Measurements from ENCODE around the gene PCYOX1L.

Gene PCYOX1L

DNA sequence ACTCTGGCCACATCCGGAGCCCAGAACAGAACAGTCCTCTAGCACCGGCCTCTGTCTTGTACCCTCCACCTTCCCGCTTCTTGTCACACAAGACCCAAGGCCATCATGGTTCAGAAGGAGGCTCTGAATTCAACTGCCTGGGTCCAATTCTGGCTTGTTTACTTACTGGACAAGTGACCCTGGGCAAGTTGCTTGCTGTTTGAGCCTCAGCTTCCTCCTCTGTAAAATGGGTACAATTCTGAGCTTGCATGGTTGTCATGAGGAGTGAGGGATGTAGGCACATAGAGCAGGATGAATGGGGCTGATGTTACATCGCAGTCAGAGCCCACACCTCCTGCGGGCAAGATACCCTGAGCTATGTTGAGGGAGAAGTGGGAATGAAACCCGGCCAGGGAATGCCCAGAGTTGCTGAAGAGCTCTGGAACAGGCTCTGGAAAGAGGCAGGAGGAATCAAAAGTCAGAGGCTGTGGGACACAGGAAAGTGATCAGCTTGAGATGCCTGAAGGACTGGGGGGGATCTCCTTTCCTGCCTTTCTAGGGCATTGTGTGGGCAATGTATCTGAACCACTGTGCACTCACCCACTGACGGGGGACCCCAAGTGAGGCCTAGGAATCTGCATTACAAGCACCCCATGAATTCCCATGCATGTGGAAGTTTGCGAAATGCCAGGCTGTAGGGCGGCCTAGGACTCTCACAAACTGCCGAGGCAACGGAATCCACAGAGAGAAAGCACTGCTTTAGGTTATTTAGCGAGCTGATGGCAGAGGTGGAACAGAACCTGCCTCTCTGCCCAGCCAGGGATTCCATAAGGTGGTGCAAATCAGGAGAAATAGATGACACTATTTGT is 50.6 kb downstream of the PCYOX1L start:
- Mint-ChIP-seq H3K9me3 (no peaks in the 10 kb centered on the region), H3K4me3 (no peak overlapping the region), H3K27me3 (ENCODE audit: low read depth) (peaks cover 5% of the 10 kb centered on the region), H3K4me1 (ENCODE audit: low read depth) (no peaks in the 10 kb centered on the region), H3K27ac (no peak overlapping the region), H3K36me3 (ENCODE audit: low read depth) (no peaks in the 10 kb centered on the region)

DNA sequence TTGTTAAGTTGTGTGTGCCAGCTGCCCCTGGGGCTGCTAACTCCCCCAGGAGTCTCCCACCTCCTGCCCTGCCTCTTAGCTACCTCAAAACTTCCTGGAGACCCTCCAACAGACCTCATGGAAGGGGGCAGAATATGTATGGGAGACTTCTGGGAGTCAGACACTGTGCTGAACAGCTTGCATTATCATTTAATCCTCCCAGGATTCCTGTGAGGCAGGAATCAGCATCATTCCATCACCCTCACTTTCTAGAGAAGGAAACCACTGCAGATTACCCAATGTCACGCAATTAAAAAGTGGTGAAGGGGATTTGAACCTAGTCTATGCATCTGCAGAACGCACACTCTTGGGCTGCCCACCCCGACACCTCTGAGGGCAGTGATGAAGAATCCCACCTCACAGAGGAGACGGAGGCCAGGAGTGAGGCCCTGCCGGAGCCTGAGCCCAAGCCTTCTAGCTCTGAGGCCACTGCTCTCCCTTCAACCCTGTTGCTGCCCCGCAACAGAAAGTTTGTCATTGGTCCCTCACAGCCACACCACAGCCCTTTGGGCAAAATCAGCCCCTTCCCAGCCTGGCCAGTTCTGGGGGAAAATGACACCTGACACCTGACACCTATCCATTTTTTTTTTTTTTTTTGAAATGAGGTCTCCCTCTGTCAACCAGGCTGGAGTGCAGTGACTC is 51.6 kb downstream of the PCYOX1L start:
- Mint-ChIP-seq H3K4me3 (no peak overlapping the region), H3K27me3 (ENCODE audit: low read depth) (no peaks in the 10 kb centered on the region), H3K9me3 (no peaks in the 10 kb centered on the region), H3K36me3 (ENCODE audit: low read depth) (no peaks in the 10 kb centered on the region), H3K27ac (no peak overlapping the region), H3K4me1 (ENCODE audit: low read depth) (no peaks in the 10 kb centered on the region)

- H3K27ac Mint-ChIP-seq: no peak overlapping the region
- no peak overlapping the region for H3K4me3 Mint-ChIP-seq
- no peaks in the 10 kb centered on the region for H3K9me3 Mint-ChIP-seq
- H3K36me3 Mint-ChIP-seq (ENCODE audit: low read depth): no peaks in the 10 kb centered on the region
- no peaks in the 10 kb centered on the region for H3K27me3 Mint-ChIP-seq (ENCODE audit: low read depth)
- H3K4me1 Mint-ChIP-seq (ENCODE audit: low read depth): no peaks in the 10 kb centered on the region
Observed at GRCh38 chr5:149410071-149410470, 52.2 kb downstream of the PCYOX1L start.

GRCh38 chr5:149410721-149411432 is 53.0 kb downstream of the PCYOX1L start:
- Mint-ChIP-seq H3K27ac (no peak overlapping the region), H3K9me3 (no peaks in the 10 kb centered on the region), H3K27me3 (ENCODE audit: low read depth) (no peaks in the 10 kb centered on the region), H3K4me1 (ENCODE audit: low read depth) (no peaks in the 10 kb centered on the region), H3K36me3 (ENCODE audit: low read depth) (no peaks in the 10 kb centered on the region), H3K4me3 (no peak overlapping the region)

DNA sequence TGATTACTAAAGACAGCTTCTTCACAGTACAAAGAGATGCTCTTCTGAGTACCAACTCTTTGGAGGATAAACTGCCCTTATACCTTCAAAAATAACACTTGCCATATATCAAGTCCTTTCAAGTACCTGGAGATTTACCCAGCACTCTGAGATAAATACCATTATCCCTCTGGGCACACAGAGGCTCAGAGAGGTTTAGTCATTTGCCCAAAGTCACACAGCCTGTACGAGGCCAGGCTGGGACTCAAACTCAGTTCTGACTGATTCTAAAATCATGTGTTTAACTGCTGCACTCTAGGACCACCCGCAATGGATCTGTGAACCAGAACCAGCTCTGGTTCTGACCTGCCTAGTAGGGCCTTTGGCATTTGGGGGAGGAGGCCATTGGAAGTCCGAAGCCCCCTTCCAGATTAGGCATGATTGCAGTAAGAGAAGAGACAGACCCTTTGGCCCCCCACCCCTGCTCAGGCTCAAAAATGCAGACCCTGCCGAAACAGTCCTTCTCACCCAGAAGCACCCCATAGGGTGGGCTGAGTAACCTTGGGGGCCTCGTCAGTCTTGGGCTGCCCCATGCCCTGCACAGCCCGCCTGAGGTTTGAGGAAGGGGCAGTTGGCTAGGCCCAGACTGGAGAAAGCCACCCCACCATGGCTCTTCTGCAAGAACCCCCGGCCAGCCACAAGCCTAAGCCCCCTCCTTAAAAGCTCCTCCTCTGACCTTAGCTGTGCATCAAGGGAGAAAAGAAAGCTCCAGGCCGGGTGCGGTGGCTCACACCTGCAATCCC is 54.1 kb downstream of the PCYOX1L start:
- H3K4me1 Mint-ChIP-seq (ENCODE audit: low read depth): no peaks in the 10 kb centered on the region
- H3K9me3 Mint-ChIP-seq: no peaks in the 10 kb centered on the region
- H3K27ac Mint-ChIP-seq: no peak overlapping the region
- H3K36me3 Mint-ChIP-seq (ENCODE audit: low read depth): no peaks in the 10 kb centered on the region
- H3K27me3 Mint-ChIP-seq (ENCODE audit: low read depth): no peaks in the 10 kb centered on the region
- no peak overlapping the region for H3K4me3 Mint-ChIP-seq

DNA sequence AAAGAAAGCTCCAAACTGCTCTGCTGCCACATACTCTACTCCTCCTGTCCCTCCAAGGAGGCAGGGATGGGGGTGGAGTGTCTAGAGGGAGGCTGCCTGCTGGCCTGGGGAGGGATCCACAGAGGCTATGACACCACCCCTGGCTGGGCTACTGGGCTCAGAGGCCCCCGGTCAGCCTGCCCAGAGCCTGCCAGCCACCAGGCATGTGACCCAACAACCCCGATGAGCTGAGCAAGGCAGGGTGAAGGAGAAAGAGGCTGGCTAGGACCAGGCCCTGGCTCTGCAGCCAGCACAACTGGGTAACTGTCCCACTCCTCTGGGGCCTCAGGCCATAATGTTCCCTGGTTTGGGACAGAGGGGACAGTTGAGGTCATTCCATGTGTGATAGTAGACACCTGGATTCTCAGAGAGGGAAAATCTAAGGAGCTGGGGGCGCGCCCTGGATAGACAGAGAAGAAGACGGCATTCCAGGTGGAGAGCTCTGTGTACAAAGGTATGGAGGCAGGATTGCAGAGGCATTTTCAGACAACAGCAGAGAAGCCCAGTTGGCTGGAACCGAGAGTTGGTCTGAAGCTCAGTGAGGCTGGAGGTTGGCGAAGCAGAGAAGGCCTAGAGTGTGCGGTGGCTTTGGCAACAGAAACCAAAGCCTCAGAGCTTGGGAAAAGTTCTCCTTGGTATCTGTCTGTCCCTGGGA is 55.1 kb downstream of the PCYOX1L start:
- H3K4me3 Mint-ChIP-seq: no peak overlapping the region

DNA sequence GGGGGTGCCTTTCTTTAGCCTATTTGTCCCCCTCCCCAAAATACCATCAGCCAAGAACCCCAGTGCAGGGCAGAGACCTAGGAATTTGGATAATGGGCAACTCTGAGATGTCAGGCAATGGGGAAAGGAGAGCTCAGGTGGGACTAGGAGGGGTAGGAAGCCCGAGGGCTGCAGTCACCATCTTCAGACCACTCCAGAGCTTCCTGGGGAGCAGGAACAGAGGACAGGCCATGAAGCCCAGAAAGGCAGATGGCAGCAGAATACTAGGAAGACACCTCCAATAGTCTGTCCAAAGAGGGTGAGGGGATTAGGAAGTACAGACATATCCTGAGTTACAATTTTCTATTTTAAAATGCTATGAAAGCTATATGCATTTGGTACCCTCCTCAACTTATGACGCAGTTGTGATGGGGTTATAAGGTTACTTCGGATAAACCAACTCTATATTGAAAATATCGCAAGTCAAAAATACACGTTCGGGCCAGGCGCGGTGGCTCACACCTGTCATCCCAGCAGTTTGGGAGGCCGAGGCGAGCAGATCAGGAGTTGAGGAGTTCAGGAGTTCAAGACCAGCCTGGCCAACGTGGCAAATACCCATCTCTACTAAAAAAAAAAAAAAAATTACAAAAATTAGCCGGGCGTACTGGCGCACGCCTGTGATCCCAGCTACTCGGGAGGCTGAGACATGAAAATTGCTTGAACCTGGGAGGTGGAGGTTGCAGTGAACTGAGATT is 55.8 kb downstream of the PCYOX1L start:
- peaks cover 1% of the 10 kb centered on the region for H3K27me3 Mint-ChIP-seq (ENCODE audit: low read depth)
- no peak overlapping the region for H3K4me3 Mint-ChIP-seq
- no peak overlapping the region for H3K27ac Mint-ChIP-seq
- H3K9me3 Mint-ChIP-seq: no peaks in the 10 kb centered on the region
- H3K36me3 Mint-ChIP-seq (ENCODE audit: low read depth): no peaks in the 10 kb centered on the region
- no peaks in the 10 kb centered on the region for H3K4me1 Mint-ChIP-seq (ENCODE audit: low read depth)

More for the DNA sequence above, 55.1 kb downstream of the PCYOX1L start:
- no peaks in the 10 kb centered on the region for H3K4me1 Mint-ChIP-seq (ENCODE audit: low read depth)
- no peak overlapping the region for H3K27ac Mint-ChIP-seq
- H3K27me3 Mint-ChIP-seq (ENCODE audit: low read depth): no peaks in the 10 kb centered on the region
- H3K36me3 Mint-ChIP-seq (ENCODE audit: low read depth): no peaks in the 10 kb centered on the region
- no peaks in the 10 kb centered on the region for H3K9me3 Mint-ChIP-seq

DNA sequence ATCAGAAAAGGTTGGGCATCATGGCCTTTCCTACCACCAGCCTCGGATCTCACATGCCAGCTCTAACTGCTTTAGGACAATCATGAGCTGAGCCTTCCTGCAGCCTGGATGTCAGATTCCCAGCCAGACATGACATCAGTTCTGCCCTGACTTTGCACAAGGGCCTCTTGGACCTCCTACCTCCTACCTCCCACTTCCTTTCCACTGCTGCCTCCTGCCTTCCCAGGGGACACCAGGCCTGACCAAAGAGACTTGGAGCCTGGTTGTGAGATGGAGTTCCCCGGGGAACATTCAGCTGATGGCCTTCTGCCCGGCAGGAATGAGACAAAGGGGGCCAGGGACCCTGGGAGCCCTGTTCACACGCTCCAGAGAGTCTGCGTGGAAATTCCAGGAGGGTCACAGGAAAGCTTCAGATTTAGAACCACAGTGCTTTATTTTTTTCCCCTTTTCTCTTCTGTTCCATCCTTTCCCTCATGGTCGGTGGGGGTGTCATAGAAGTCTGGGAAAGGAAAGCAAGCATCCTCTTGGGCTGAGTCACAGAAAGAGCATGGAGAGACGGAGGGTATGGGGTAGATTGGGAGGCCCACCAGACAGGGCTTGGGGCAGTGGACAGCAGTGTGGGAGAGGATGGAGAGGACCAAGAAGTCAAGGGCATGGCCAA is 56.7 kb downstream of the PCYOX1L start:
- peaks cover 5% of the 10 kb centered on the region for H3K27me3 Mint-ChIP-seq (ENCODE audit: low read depth)
- H3K27ac Mint-ChIP-seq: no peak overlapping the region

GRCh38 chr5:149415066-149415967 is 57.5 kb downstream of the PCYOX1L start:
- Mint-ChIP-seq H3K4me1 (ENCODE audit: low read depth) (no peaks in the 10 kb centered on the region), H3K36me3 (ENCODE audit: low read depth) (no peaks in the 10 kb centered on the region), H3K27ac (no peak overlapping the region), H3K27me3 (ENCODE audit: low read depth) (peaks cover 5% of the 10 kb centered on the region), H3K9me3 (no peaks in the 10 kb centered on the region), H3K4me3 (no peak overlapping the region)

More for the DNA sequence above, 56.7 kb downstream of the PCYOX1L start:
- Mint-ChIP-seq H3K4me3 (no peak overlapping the region), H3K36me3 (ENCODE audit: low read depth) (no peaks in the 10 kb centered on the region), H3K4me1 (ENCODE audit: low read depth) (no peaks in the 10 kb centered on the region), H3K9me3 (no peaks in the 10 kb centered on the region)

DNA sequence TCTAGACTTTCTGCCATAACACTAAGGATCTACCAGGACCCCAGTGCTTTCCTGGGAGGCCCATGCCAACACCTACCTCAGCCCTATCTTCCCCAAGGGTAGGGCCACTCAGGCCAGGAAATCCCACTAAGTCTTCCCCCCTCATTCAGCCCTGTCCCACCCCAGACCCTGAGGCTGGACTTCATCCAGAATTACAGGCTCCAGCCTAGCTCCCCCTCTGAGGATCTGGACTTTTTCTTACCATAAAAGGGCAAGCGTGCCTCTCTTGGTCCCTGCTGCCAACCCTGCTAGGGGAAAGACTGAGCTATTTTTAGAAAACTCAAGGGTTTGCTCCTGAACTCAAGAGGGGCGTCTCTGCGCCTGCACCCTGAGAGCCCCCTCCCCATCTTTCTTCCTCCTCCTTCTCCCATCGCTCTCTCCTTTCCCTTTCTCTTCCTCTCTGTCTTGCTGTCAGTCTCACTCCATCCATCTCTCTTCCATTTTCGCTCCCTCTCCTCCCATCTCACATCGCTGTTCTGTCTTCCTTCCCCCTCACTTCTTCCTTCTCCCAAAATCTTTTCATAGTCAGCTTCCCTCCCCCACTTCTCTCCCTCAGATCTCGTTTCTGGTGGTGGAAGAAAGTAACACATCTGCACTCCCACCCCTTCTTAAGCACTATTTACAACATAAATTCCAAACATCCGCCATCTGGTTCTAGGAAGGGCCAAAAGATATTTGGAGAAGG is 59.3 kb downstream of the PCYOX1L start:
- Mint-ChIP-seq H3K9me3 (no peaks in the 10 kb centered on the region), H3K36me3 (ENCODE audit: low read depth) (no peaks in the 10 kb centered on the region)

DNA sequence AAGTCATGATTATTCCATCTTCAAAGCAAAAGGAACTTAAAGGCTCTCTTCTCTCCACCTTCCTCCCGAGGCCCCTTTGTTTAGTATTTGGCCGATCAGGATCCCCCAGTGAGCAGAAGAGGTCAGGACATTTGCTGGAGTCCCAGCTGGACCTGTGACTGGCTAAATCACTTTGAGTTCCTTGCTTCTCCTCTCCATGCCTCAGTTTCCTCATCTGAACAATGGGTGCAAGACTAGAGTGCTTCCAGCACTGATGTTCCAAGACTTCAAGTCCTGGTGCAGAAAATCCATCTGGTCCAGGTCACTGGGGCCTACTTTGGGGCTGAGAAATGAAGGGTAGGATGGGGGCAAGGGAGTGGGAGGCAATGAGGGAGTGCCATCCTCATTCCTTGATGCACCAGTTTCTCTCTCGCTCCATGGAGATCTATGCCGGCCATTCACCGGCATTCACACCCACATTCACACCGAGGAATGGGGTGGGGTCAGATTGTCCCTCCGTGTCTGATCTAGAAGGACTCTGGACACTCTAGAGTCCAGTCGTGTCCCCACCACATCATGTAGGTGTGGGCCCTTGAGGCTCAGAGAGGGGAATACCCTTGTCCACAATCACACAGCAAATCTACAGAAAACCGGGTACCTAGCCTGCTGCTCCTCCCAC is 60.0 kb downstream of the PCYOX1L start:
- H3K4me3 Mint-ChIP-seq: no peak overlapping the region
- no peaks in the 10 kb centered on the region for H3K9me3 Mint-ChIP-seq
- H3K27ac Mint-ChIP-seq: no peak overlapping the region
- peaks cover 5% of the 10 kb centered on the region for H3K27me3 Mint-ChIP-seq (ENCODE audit: low read depth)
- H3K36me3 Mint-ChIP-seq (ENCODE audit: low read depth): no peaks in the 10 kb centered on the region
- peaks cover 3% of the 10 kb centered on the region for H3K4me1 Mint-ChIP-seq (ENCODE audit: low read depth)

More for the DNA sequence above, 59.3 kb downstream of the PCYOX1L start:
- Mint-ChIP-seq H3K27me3 (ENCODE audit: low read depth) (peaks cover 5% of the 10 kb centered on the region), H3K27ac (no peak overlapping the region), H3K4me1 (ENCODE audit: low read depth) (peaks cover 2% of the 10 kb centered on the region), H3K4me3 (no peak overlapping the region)
